ENCODE data around the gene RUNX3. TPM values are rescaled to one million over a fixed set of nuclear protein-coding genes. Genes with fewer than 3 reads are reported as not detected.

The RUNX3 gene
- total RNA-seq, 6 donors from 2014 or later, result 4.2 to 15.6 (median 10.1) TPM

DNA sequence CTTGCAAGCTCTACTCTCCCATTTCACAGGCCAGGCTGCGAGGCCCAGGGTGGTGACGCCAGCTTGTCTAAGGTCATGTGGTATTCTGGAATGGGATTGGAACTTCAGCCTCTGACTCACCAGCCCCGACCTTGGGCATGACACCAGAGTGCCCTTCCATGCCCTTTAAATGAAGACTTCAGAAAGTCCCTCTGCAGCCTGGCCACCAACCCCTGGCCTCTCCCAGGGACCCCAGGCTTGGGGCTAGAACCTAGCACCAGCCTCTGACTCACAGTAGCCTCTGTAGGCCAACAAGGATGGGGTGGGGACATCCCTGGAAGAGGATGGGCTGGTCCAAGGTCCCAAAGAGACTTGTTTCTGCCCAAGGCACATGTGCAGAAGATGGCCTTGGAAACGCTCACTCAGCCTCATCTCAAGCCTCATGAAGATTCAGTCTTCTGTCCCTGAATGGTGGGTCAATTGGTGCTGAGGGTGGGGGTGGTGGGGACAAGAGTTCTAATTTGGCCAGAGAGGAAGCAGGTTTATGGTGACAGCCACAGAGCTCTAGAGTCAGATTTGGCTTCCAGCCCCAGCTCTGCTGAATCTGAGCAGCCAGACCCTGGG, 36.1 kb upstream of the RUNX3 start:
- no peaks in the 10 kb centered on the region for H3K36me3 ChIP-seq
- H3K9me3 ChIP-seq, result no peaks in the 10 kb centered on the region
- WGBS, 2 donors, result 60 to 62% methylated on average over 2 to 4 of the region's 4 CpGs
- no peak for DNase-seq
- no peak overlapping the region for H3K27ac ChIP-seq
- no peak for ATAC-seq (ENCODE audit: low FRiP score in 2 of 2)
- peaks cover 0 to 4% (median 0%) of the 10 kb centered on the region in 4 donors for H3K4me1 ChIP-seq
- TF ChIP-seq POLR2AphosphoS5 (IDR thresholded peaks at IDR 0.05) (no peak), POLR2A (IDR thresholded peaks at IDR 0.05) (no peak), EP300 (IDR thresholded peaks at IDR 0.05) (no peak)
- TF ChIP-seq, protein P1, sequence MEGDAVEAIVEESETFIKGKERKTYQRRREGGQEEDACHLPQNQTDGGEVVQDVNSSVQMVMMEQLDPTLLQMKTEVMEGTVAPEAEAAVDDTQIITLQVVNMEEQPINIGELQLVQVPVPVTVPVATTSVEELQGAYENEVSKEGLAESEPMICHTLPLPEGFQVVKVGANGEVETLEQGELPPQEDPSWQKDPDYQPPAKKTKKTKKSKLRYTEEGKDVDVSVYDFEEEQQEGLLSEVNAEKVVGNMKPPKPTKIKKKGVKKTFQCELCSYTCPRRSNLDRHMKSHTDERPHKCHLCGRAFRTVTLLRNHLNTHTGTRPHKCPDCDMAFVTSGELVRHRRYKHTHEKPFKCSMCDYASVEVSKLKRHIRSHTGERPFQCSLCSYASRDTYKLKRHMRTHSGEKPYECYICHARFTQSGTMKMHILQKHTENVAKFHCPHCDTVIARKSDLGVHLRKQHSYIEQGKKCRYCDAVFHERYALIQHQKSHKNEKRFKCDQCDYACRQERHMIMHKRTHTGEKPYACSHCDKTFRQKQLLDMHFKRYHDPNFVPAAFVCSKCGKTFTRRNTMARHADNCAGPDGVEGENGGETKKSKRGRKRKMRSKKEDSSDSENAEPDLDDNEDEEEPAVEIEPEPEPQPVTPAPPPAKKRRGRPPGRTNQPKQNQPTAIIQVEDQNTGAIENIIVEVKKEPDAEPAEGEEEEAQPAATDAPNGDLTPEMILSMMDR (IDR thresholded peaks at IDR 0.05), result no peak
- no peaks in the 10 kb centered on the region for H3K27me3 ChIP-seq
- H3K4me3 ChIP-seq, result no peak overlapping the region

DNA sequence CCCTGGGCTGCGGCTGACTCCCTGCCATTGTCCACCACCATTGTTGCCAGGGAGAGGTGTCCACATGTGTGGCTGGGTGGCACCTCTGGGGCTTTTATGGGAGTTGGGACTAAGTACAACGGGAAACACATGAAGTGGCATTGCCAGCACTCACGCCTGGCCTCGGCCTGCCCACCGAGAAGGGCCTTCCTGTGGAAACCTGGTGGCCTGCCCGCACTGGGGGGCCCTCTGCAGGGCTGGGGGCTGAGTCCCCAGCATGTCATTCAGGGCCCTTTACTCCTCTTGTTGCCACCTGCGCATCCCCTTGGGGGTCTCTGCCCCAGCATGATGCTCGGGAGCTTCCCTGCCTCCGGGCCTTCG, 35.5 kb upstream of the RUNX3 start:
- no peak for ATAC-seq (ENCODE audit: low FRiP score in 2 of 2)
- no peak for TF ChIP-seq EP300 (IDR thresholded peaks at IDR 0.05)
- TF ChIP-seq, protein P1 (IDR thresholded peaks at IDR 0.05), result no peak
- no peak for TF ChIP-seq POLR2AphosphoS5 (IDR thresholded peaks at IDR 0.05)
- no peak for TF ChIP-seq POLR2A (IDR thresholded peaks at IDR 0.05)
- DNase-seq, result no peak
- no peak overlapping the region for H3K4me3 ChIP-seq
- peak overlapping the region in 2 of 4 donors; percentile 48 to 50 for H3K27ac ChIP-seq
- H3K4me1 ChIP-seq, result peaks cover 0 to 4% (median 0%) of the 10 kb centered on the region in 4 donors
- no peaks in the 10 kb centered on the region for H3K9me3 ChIP-seq
- WGBS, 2 donors, result 89% methylated on average over 10 of the region's 10 CpGs; no CpG with 5 or more reads in 1 of the 2 donors
- no peaks in the 10 kb centered on the region for H3K27me3 ChIP-seq
- no peaks in the 10 kb centered on the region for H3K36me3 ChIP-seq

DNA sequence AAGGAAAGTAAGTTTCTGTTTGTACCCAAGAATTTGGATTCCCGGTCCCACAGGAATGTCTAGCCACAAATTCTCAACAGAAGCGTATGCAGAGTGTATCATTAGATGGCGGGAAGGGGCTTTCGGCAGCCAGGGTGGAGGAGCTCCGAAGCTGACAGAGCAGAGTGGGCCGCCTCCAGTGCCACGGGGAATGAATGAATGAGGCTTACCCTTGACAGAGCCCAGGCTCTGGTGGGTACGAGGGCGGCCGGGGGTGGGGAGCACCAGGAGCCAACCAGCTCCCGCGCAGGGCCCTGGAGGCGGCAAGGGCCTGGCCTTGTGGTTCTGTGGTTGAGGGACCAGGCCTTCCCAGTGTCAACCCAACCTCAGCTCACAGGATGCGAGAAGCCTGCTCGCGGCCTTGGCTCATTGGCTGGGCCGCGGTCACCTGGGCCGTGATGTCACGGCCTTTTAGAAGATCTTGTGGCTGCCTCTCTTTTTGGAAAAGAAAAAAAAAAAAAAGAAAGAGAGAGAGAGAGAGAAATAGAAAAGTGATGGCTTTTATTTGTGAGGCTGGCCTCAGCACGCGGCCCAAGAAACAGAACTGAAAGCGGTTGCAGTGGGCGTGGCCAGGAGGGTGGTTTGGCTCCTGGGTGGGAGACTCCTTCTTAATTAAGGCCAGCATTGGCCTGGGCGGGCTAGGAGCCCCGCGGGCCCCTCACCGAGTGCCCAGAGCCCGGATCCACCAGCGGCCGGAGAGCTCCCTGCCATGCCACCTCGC, 34.9 kb upstream of the RUNX3 start:
- Histone ChIP-seq H3K9me3 (no peaks in the 10 kb centered on the region), H3K4me3 (peak overlapping the region in 2 of 4 donors; percentile 13 to 14), H3K27me3 (no peaks in the 10 kb centered on the region), H3K4me1 (peaks cover 0 to 4% (median 0%) of the 10 kb centered on the region in 4 donors), H3K36me3 (no peaks in the 10 kb centered on the region), H3K27ac (peak overlapping the region in 2 of 4 donors; percentile 48 to 50)
- 63 to 84% methylated on average over 29 to 30 of the region's 32 CpGs for whole genome bisulfite sequencing, 2 donors
- ATAC-seq (ENCODE audit: low FRiP score in 2 of 2) (peak; percentile 38 to 53), DNase-seq (peak; percentile 62 to 92)
- TF ChIP-seq POLR2A (IDR thresholded peaks at IDR 0.05), result peak in 1 of 4 donors; percentile 54
- peak in 1 of 2 donors; percentile 57 for TF ChIP-seq POLR2AphosphoS5 (IDR thresholded peaks at IDR 0.05)
- TF ChIP-seq EP300 (IDR thresholded peaks at IDR 0.05), result no peak

DNA sequence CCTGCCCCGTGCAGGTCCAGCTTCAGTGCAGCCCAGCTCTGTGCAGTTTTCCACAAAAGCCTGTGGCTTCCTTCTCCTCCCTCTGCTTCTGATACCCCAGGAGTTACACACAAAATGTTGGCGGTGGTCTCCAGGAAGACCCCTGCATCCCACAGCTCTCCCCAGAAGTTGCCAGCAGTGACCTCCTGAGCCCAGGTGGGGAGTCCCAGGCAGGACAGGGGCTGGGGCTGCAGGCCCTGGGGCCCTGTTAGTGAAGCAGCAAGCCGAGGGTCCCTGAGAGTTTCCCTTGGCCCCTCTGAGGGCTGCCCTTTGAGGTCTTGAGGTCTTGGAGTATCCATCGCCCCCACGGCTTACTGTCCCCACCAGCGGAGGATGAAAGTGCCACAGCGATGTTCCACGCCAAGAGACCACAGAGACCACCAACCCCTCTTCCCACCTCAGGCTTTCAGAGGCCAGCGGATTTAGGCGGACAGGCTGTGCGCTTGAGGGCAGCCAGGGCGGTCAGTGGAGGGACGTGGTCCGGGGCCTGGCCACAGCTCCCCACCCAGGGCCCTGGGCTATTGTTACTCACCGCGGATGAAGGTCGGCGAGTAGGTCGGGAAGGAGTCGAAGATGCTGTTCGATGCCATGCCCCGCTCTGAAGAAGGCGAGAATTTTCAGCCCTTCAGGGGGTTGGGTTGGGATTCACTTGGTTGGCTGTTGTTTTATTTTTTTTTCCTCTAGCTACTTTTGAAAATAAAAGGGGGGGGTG, 34.0 kb upstream of the RUNX3 start:
- Histone ChIP-seq H3K36me3 (no peaks in the 10 kb centered on the region), H3K27me3 (no peaks in the 10 kb centered on the region), H3K27ac (peak overlapping the region in 1 of 4 donors; percentile 69), H3K4me3 (peak overlapping the region in 3 of 4 donors; percentile 5 to 12 (median 7)), H3K9me3 (no peaks in the 10 kb centered on the region), H3K4me1 (peaks cover 0 to 4% (median 0%) of the 10 kb centered on the region in 4 donors)
- peak in 1 of 2 donors; percentile 48 for DNase-seq
- 81 to 92% methylated on average over 19 to 23 of the region's 23 CpGs for WGBS, 2 donors
- TF ChIP-seq EP300 (IDR thresholded peaks at IDR 0.05), result no peak
- TF ChIP-seq POLR2AphosphoS5 (IDR thresholded peaks at IDR 0.05), result no peak
- no peak for TF ChIP-seq POLR2A (IDR thresholded peaks at IDR 0.05)
- TF ChIP-seq, protein P1 (IDR thresholded peaks at IDR 0.05), result no peak
- ATAC-seq (ENCODE audit: low FRiP score in 2 of 2), result no peak

All from upper lobe of left lung (tissue), 6 donors.